ENCODE measurements around the gene NSRP1. TPM values are rescaled to one million over a fixed set of nuclear protein-coding genes. Genes with fewer than 3 reads are reported as not detected.

Gene NSRP1
- total RNA-seq, 2 donors from 2014 or later, result 20.9 TPM

GRCh38 chr17:30124273-30124796, 7.7 kb downstream of the NSRP1 start:
- intact Hi-C loops (cut with DNase I), result loop anchor here (5.0 to 10.0 kb wide), 2 partner anchors 110 to 213 kb away; partner anchors contain the start of gene SLC6A4
- H3K27me3 ChIP-seq, result no peaks in the 10 kb centered on the region
- no peaks in the 10 kb centered on the region for H3K36me3 ChIP-seq
- no peak overlapping the region for H3K9ac ChIP-seq (ENCODE audit: low read depth in 2 of 2, low read length in 2 of 2)
- DNase-seq, result no peak
- H3K4me1 ChIP-seq, result no peaks in the 10 kb centered on the region
- no peaks in the 10 kb centered on the region for H3K9me3 ChIP-seq
- TF ChIP-seq CTCF (IDR thresholded peaks at IDR 0.05), result no peak
- H3K27ac ChIP-seq, result no peak overlapping the region
- H3K4me3 ChIP-seq, result no peak overlapping the region

DNA sequence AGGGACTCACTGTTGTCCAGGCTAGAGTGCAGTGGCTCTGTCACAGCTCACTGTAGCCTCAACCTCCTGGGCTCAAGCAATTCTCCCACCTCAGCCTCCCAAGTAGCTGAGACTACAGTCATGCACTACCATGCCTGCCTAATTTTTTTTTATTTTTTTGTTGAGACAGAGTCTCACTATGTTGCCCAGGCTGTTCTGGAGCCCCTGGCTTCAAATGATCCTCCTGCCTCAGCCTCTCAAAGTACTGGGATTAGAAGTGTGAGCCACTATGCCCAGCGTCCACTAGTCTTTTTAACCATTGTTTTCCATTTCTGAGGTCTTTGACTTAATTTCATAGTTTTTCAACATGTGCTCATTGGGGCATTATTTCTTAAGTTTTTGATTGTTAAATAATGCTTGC, 13.5 kb downstream of the NSRP1 start:
- no peaks in the 10 kb centered on the region for H3K36me3 ChIP-seq
- TF ChIP-seq CTCF (IDR thresholded peaks at IDR 0.05), result no peak

DNA sequence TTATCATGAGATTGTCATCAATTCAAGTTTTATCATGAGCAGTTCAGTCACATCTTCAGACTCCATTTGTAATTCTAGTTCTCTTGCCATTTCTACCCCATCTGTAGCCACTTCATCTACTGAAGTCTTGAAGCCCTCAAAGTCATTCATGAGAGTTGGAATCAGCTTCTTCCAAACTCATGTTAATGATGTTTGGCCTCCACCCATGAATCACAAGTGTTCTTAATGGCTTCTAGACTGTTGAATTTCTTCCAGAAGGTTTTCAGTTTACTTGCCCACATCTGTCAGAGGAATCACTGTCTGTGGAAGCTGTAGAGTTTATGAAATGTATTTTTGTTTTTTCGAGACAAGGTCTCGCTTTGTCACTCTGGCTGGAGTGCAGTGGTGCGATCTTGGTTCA, 16.0 kb downstream of the NSRP1 start:
- intact Hi-C loops (cut with DNase I), result no loop called here
- Histone ChIP-seq H3K4me1 (no peaks in the 10 kb centered on the region), H3K4me3 (no peak overlapping the region), H3K27me3 (no peaks in the 10 kb centered on the region), H3K9me3 (no peaks in the 10 kb centered on the region), H3K36me3 (no peaks in the 10 kb centered on the region), H3K27ac (no peak overlapping the region), H3K9ac (ENCODE audit: low read depth in 2 of 2, low read length in 2 of 2) (no peak overlapping the region)
- no peak for DNase-seq
- no peak for TF ChIP-seq CTCF (IDR thresholded peaks at IDR 0.05)

More for the DNA sequence above, 13.5 kb downstream of the NSRP1 start:
- H3K4me1 ChIP-seq, result no peaks in the 10 kb centered on the region
- no peak overlapping the region for H3K4me3 ChIP-seq
- no peak for DNase-seq
- no peak overlapping the region for H3K9ac ChIP-seq (ENCODE audit: low read depth in 2 of 2, low read length in 2 of 2)
- intact Hi-C loops (cut with DNase I), result no loop called here
- no peaks in the 10 kb centered on the region for H3K9me3 ChIP-seq
- H3K27ac ChIP-seq, result no peak overlapping the region
- no peaks in the 10 kb centered on the region for H3K27me3 ChIP-seq

GRCh38 chr17:30133197-30133596, 16.6 kb downstream of the NSRP1 start:
- Histone ChIP-seq H3K4me1 (no peaks in the 10 kb centered on the region), H3K9me3 (no peaks in the 10 kb centered on the region), H3K9ac (ENCODE audit: low read depth in 2 of 2, low read length in 2 of 2) (no peak overlapping the region), H3K36me3 (no peaks in the 10 kb centered on the region), H3K27me3 (no peaks in the 10 kb centered on the region), H3K4me3 (no peak overlapping the region), H3K27ac (no peak overlapping the region)
- no peak for TF ChIP-seq CTCF (IDR thresholded peaks at IDR 0.05)
- no peak for DNase-seq
- intact Hi-C loops (cut with DNase I), result no loop called here

DNA sequence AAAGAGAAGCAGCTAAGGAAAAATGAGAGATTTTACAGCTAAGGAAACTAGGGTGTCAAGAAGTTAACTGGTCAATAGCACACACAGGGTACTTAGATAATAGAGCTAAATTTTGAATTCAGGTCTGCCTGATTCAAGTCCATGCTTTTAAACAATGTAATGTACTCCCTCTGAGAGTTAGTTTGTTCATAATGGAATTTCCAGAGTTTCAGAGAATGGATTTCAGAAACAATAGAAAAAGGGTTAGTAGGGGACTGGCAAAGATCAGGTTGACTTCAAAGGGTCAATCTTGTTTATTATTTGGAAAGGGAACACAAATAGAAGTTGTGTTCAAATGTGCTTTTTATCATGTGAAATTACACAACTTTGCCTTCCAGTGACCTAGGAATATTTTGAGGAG, 17.9 kb downstream of the NSRP1 start:
- intact Hi-C loops (cut with DNase I), result no loop called here
- Histone ChIP-seq H3K4me3 (no peak overlapping the region), H3K9ac (ENCODE audit: low read depth in 2 of 2, low read length in 2 of 2) (no peak overlapping the region), H3K36me3 (no peaks in the 10 kb centered on the region), H3K4me1 (no peaks in the 10 kb centered on the region), H3K9me3 (no peaks in the 10 kb centered on the region), H3K27ac (no peak overlapping the region), H3K27me3 (no peaks in the 10 kb centered on the region)
- no peak for TF ChIP-seq CTCF (IDR thresholded peaks at IDR 0.05)
- DNase-seq, result no peak
